ENCODE data around the gene CDON.
"Not testable (repeated sequence)": the region's sequence is repeated elsewhere in the genome, so short reads cannot be mapped to it uniquely, and the experiment has no call there.

Gene CDON

GRCh38 chr11:125992893-125993292 is 69.8 kb downstream of the CDON start:
- no peak for DNase-seq

GRCh38 chr11:125990244-125990643 is 72.4 kb downstream of the CDON start:
- peak; percentile 64 for DNase-seq

GRCh38 chr11:125987066-125987641 is 75.5 kb downstream of the CDON start:
- DNase-seq = peak; percentile 48

- DNase-seq = not testable (repeated sequence)
These were observed 76.7 kb downstream of the CDON start for GRCh38 chr11:125985956-125986355.

- DNase-seq = no peak
These were observed 80.3 kb downstream of the CDON start for GRCh38 chr11:125982348-125982730.

GRCh38 chr11:125980436-125980835 is 82.2 kb downstream of the CDON start:
- no peak for DNase-seq

- DNase-seq = no peak
These were observed 83.2 kb downstream of the CDON start for GRCh38 chr11:125979511-125979910.

- DNase-seq = no peak
These were observed 83.8 kb downstream of the CDON start for GRCh38 chr11:125978778-125979407.

- no peak for DNase-seq
These were observed 84.4 kb downstream of the CDON start for GRCh38 chr11:125978181-125978716.

GRCh38 chr11:125977333-125977732 is 85.3 kb downstream of the CDON start:
- no peak for DNase-seq

- DNase-seq = no peak
These were observed 86.5 kb downstream of the CDON start for GRCh38 chr11:125976156-125976555.

GRCh38 chr11:125975634-125976033 is 87.0 kb downstream of the CDON start:
- DNase-seq = no peak

GRCh38 chr11:125974284-125974683 is 88.4 kb downstream of the CDON start:
- no peak for DNase-seq

GRCh38 chr11:125971618-125972017 is 91.0 kb downstream of the CDON start:
- DNase-seq = no peak

- DNase-seq = no peak
These were observed 94.3 kb downstream of the CDON start for GRCh38 chr11:125968354-125968753.

- DNase-seq = no peak
These were observed 95.2 kb downstream of the CDON start for GRCh38 chr11:125967515-125967914.

- DNase-seq = no peak
These were observed 101.9 kb downstream of the CDON start for GRCh38 chr11:125960771-125961170.

- DNase-seq = no peak
These were observed 102.7 kb downstream of the CDON start for GRCh38 chr11:125959931-125960330.

- no peak for DNase-seq
These were observed 103.2 kb downstream of the CDON start for GRCh38 chr11:125959511-125959910.

- no peak for DNase-seq
These were observed 103.7 kb downstream of the CDON start for GRCh38 chr11:125958872-125959400.

- no peak for DNase-seq
These were observed 104.9 kb downstream of the CDON start for GRCh38 chr11:125957618-125958332.

GRCh38 chr11:125956391-125957134 is 106.1 kb downstream of the CDON start:
- DNase-seq = no peak

GRCh38 chr11:125955856-125956255 is 106.8 kb downstream of the CDON start:
- no peak for DNase-seq

All from eye (tissue), 1 donor.